GM12873 (cell line): ENCODE results near the gene IRAK1BP1.

Experiments used
- TF ChIP-seq, protein P1 (sequence below): IDR thresholded peaks from 2 replicates; pipeline ENCODE4 v1.5.1; 2012; ENCODE audit warnings: low read depth, mild to moderate bottlenecking, moderate library complexity, low read length, control low read depth; ENCODE audit not compliant: insufficient read depth; ENCODE audit errors: missing control alignments

The IRAK1BP1 gene

DNA sequence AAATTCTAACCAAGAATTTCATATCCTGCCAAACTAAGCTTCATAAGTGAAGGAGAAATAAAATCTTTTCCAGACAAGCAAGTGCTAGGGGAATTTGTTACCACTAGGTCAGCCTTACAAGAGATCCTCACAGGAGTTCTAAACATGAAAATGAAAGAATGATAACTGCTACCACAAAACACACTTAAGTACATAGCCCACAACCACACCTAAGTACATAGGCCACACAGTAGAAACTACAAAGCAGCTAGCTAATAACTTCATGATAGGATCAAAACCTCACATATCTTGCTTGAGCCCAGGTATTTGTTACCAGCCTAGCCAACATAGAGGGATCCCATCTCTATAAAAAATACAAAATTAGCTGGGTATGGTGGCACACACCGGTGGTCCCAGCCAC lies 50.4 kb downstream of the IRAK1BP1 start:
- TF ChIP-seq, protein P1, sequence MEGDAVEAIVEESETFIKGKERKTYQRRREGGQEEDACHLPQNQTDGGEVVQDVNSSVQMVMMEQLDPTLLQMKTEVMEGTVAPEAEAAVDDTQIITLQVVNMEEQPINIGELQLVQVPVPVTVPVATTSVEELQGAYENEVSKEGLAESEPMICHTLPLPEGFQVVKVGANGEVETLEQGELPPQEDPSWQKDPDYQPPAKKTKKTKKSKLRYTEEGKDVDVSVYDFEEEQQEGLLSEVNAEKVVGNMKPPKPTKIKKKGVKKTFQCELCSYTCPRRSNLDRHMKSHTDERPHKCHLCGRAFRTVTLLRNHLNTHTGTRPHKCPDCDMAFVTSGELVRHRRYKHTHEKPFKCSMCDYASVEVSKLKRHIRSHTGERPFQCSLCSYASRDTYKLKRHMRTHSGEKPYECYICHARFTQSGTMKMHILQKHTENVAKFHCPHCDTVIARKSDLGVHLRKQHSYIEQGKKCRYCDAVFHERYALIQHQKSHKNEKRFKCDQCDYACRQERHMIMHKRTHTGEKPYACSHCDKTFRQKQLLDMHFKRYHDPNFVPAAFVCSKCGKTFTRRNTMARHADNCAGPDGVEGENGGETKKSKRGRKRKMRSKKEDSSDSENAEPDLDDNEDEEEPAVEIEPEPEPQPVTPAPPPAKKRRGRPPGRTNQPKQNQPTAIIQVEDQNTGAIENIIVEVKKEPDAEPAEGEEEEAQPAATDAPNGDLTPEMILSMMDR, result no peak

DNA sequence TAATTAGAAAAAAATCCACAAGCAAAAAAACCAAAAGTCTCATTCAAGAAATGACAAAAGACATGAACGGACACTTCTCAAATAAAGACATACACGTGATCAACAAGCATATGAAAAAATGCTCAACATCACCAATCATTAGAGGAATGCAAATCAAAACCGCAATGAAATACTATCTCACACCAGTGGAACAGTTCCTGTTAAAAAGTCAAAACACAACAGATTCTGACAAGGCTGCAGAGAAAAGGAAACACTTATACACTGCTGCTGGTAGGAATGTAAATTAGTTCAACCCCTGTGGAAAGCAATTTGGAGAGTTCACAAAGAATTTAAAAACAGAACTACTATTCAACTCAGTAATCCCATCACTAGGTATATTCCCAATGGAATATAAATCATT lies 58.0 kb downstream of the IRAK1BP1 start:
- TF ChIP-seq, protein P1, result no peak

DNA sequence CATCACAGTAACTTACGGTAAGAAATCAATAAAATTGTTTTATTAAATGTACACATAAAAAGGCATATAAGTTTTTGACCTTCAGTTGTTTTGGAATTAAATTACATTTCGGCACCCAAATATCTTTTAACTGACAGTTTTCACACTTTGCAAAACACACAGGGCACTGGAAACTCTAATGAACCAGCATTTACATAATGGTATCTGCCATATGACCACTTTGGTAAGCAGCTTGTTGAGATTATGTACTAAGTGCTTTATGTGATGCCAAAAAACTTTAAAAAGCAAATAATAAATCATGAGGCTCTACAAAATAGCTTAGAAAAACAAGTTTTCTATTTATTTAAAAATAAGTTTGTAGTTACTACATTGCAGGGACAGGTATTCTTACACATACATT lies 68.2 kb downstream of the IRAK1BP1 start:
- TF ChIP-seq, protein P1, result no peak

DNA sequence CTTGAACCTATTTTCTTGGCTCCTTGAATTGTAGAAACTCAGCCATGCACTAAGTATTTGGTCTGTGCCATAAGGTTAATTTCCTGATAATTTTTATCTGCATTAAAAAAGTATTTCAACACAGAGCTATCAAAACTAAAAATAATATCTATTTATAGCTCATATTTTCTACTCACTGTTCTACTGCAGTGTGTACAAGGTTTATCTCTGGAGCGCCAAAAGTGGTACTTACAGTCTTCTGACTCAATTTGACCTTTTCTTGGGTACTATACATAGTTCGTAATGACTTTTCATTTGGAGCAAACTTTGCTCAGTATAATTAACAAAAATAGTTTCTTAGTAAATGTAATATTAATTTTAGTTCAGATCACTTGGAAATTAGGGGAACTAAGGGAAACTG lies 69.2 kb downstream of the IRAK1BP1 start:
- TF ChIP-seq, protein P1, result no peak

DNA sequence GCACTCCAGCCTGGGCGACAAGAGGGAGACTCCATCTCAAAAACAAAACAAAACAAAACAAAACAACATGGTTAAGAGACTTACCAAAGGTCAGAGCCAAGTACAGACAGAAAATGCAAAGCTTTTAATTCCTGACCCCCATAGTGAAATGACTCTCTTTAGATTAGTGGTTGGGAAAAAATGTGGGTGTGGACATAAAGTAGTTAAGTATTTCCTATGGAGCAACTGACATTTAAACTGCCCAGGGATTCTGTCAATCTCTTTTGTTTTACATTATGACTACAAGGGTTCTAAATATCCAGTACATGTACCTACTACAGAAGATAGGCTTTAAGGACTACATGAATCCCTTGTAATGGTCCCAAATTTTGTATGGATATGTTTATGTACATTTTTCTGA lies 75.1 kb downstream of the IRAK1BP1 start:
- TF ChIP-seq, protein P1, result no peak

DNA sequence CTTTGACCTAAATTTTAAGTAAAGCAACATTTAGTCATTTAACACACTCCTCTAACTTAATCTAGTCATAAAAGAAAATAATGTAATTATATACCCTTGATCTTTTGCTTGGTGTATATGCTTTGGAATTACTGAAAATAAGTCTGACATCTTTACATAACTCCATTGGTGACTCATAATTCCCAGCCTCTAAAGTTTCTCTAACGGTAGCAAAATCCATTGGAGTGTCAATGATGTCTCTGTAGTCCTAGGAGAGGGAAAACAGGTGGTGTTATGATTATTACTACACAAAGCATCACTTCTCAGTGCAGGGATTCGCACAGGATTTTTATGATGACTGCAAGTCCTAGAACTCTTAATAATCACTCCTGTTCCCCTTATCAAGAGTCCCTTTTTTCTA lies 80.2 kb downstream of the IRAK1BP1 start:
- TF ChIP-seq, protein P1, result no peak

DNA sequence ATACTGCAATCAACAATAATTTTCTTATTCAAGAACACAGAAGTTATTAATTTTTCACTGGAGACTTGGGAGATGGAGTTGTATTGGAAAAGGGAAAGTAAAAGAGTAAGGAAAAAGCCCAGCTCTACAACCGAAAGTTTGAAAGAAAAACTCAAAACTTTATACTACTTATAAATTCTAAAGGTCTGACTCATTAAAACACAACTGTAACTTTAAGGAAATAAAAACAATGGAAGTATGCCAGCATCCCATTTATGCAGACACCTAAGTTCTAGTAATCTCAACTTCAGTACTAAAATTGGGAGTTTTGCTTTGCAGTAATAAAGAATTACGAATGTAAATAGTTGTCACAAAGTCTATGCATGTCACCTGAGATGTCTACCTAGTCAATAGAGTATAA lies 80.6 kb downstream of the IRAK1BP1 start:
- TF ChIP-seq, protein P1, result no peak

DNA sequence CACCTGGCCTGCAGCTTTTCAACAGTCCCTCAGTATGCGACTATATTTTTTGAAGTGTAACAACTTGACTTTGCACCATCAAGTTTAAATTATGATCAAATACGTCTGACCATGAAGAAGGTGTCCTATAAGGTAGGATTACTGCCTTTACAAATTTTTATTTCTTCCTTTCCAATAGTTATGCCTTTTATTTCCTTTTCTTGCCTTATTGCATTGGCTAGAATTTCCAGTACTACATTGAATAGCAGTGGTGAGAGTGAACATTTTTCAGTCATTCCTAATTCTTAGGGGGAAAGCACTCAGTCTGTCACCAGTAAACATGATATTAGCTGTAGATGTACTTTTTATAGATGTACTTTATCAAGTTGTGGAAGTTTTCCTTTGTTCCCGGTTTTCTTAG lies 81.4 kb downstream of the IRAK1BP1 start:
- TF ChIP-seq, protein P1, result no peak
